Measurements from ENCODE around the gene PKD1. TPM values are rescaled to one million over a fixed set of nuclear protein-coding genes. Genes with fewer than 3 reads are reported as not detected.
"Not testable (repeated sequence)": the region's sequence is repeated elsewhere in the genome, so short reads cannot be mapped to it uniquely, and the experiment has no call there.

PKD1 gene
- total RNA-seq, 4 donors from 2014 or later: 209 to 446 (median 293) TPM

GRCh38 chr16:2102471-2102870 lies 33.2 kb downstream of the PKD1 start:
- no peak overlapping the region for H3K27ac ChIP-seq
- TF ChIP-seq POLR2AphosphoS5 (IDR thresholded peaks at IDR 0.05): no peak
- TF ChIP-seq EP300 (IDR thresholded peaks at IDR 0.05): no peak
- no peak for TF ChIP-seq CTCF (IDR thresholded peaks at IDR 0.05)
- no peak for TF ChIP-seq POLR2A (IDR thresholded peaks at IDR 0.05)
- no peaks in the 10 kb centered on the region for H3K4me1 ChIP-seq
- H3K27me3 ChIP-seq: no peaks in the 10 kb centered on the region
- WGBS: 98% methylated on average over 9 of the region's 19 CpGs
- peaks cover 83% of the 10 kb centered on the region for H3K36me3 ChIP-seq
- H3K9me3 ChIP-seq: no peaks in the 10 kb centered on the region
- DNase-seq (ENCODE audit: low spot score in 2 of 2): no peak
- no peak overlapping the region for H3K4me3 ChIP-seq

GRCh38 chr16:2101581-2101980 lies 34.1 kb downstream of the PKD1 start:
- H3K4me1 ChIP-seq; DNase-seq (ENCODE audit: low spot score in 2 of 2); H3K27me3 ChIP-seq; H3K27ac ChIP-seq; H3K9me3 ChIP-seq; H3K4me3 ChIP-seq: not testable (repeated sequence)
- peaks cover 84% of the 10 kb centered on the region for H3K36me3 ChIP-seq
- WGBS: 88% methylated on average over 12 of the region's 16 CpGs

- WGBS: 100% methylated on average over 1 of the region's 14 CpGs
- H3K4me1 ChIP-seq; DNase-seq (ENCODE audit: low spot score in 2 of 2); H3K9me3 ChIP-seq; H3K27ac ChIP-seq; H3K4me3 ChIP-seq; H3K27me3 ChIP-seq: not testable (repeated sequence)
- peaks cover 92% of the 10 kb centered on the region for H3K36me3 ChIP-seq
Observed at GRCh38 chr16:2097689-2098088, 38.0 kb downstream of the PKD1 start.

- H3K9me3 ChIP-seq: no peaks in the 10 kb centered on the region
Observed at GRCh38 chr16:2096853-2097595, 38.7 kb downstream of the PKD1 start.

GRCh38 chr16:2095918-2096582 lies 39.6 kb downstream of the PKD1 start:
- Histone ChIP-seq H3K27ac (no peak overlapping the region), H3K4me1 (peaks cover 11% of the 10 kb centered on the region), H3K36me3 (peaks cover 90% of the 10 kb centered on the region), H3K4me3 (no peak overlapping the region), H3K9me3 (no peaks in the 10 kb centered on the region), H3K27me3 (no peaks in the 10 kb centered on the region)
- DNase-seq (ENCODE audit: low spot score in 2 of 2): no peak
- WGBS: 89% methylated on average over 23 of the region's 23 CpGs
- TF ChIP-seq POLR2AphosphoS5 (IDR thresholded peaks at IDR 0.05) (no peak), EP300 (IDR thresholded peaks at IDR 0.05) (no peak), CTCF (IDR thresholded peaks at IDR 0.05) (no peak), POLR2A (IDR thresholded peaks at IDR 0.05) (no peak)

More at GRCh38 chr16:2096853-2097595, 38.7 kb downstream of the PKD1 start:
- no peak for TF ChIP-seq POLR2A (IDR thresholded peaks at IDR 0.05)
- TF ChIP-seq CTCF (IDR thresholded peaks at IDR 0.05): no peak
- TF ChIP-seq EP300 (IDR thresholded peaks at IDR 0.05): no peak
- no peak for TF ChIP-seq POLR2AphosphoS5 (IDR thresholded peaks at IDR 0.05)
- peaks cover 4% of the 10 kb centered on the region for H3K4me1 ChIP-seq
- H3K27ac ChIP-seq: no peak overlapping the region
- no peak for DNase-seq (ENCODE audit: low spot score in 2 of 2)
- peaks cover 92% of the 10 kb centered on the region for H3K36me3 ChIP-seq
- no peak overlapping the region for H3K4me3 ChIP-seq
- H3K27me3 ChIP-seq: no peaks in the 10 kb centered on the region
- WGBS: 87% methylated on average over 6 of the region's 25 CpGs

GRCh38 chr16:2095315-2095853 lies 40.3 kb downstream of the PKD1 start:
- Histone ChIP-seq H3K36me3 (peaks cover 89% of the 10 kb centered on the region), H3K4me1 (peaks cover 17% of the 10 kb centered on the region), H3K27me3 (no peaks in the 10 kb centered on the region), H3K4me3 (no peak overlapping the region), H3K27ac (no peak overlapping the region), H3K9me3 (no peaks in the 10 kb centered on the region)
- TF ChIP-seq POLR2A (IDR thresholded peaks at IDR 0.05): no peak
- no peak for TF ChIP-seq EP300 (IDR thresholded peaks at IDR 0.05)
- no peak for TF ChIP-seq CTCF (IDR thresholded peaks at IDR 0.05)
- no peak for TF ChIP-seq POLR2AphosphoS5 (IDR thresholded peaks at IDR 0.05)
- WGBS: 96% methylated on average over 26 of the region's 26 CpGs
- DNase-seq (ENCODE audit: low spot score in 2 of 2): no peak

Measured in suprapubic skin (tissue), 4 donors.